ENCODE data around the gene CBFA2T3. TPM values are rescaled to one million over a fixed set of nuclear protein-coding genes. Genes with fewer than 3 reads are reported as not detected.

The CBFA2T3 gene
- total RNA-seq, 4 donors from 2014 or later = 0.84 to 12.6 (median 1.4) TPM

- TF ChIP-seq CTCF (IDR thresholded peaks at IDR 0.05) = no peak
- no peak for DNase-seq (ENCODE audit: low spot score)
These were observed 109.3 kb downstream of the CBFA2T3 start for GRCh38 chr16:88867581-88868246.

GRCh38 chr16:88866151-88866920 lies 110.7 kb downstream of the CBFA2T3 start, which contains the start of gene PABPN1L:
TSS of gene PABPN1L (minus strand) at chr16:88866660. CDS start at chr16:88866606, 54 bp downstream.
- TF ChIP-seq CTCF (IDR thresholded peaks at IDR 0.05) = no peak
- DNase-seq (ENCODE audit: low spot score) = no peak
- no peak for ATAC-seq (ENCODE audit: low FRiP score)

More at GRCh38 chr16:88867581-88868246, 109.3 kb downstream of the CBFA2T3 start:
- no peak for ATAC-seq (ENCODE audit: low FRiP score)

- no peak for ATAC-seq (ENCODE audit: low FRiP score)
- no peak for TF ChIP-seq CTCF (IDR thresholded peaks at IDR 0.05)
- DNase-seq (ENCODE audit: low spot score) = no peak
These were observed 111.3 kb downstream of the CBFA2T3 start for GRCh38 chr16:88865742-88866141.

GRCh38 chr16:88865310-88865709 lies 111.7 kb downstream of the CBFA2T3 start:
- DNase-seq (ENCODE audit: low spot score) = no peak
- no peak for TF ChIP-seq CTCF (IDR thresholded peaks at IDR 0.05)
- no peak for ATAC-seq (ENCODE audit: low FRiP score)

- DNase-seq (ENCODE audit: low spot score) (no peak), ATAC-seq (ENCODE audit: low FRiP score) (no peak)
- TF ChIP-seq CTCF (IDR thresholded peaks at IDR 0.05) = no peak
These were observed 112.5 kb downstream of the CBFA2T3 start for GRCh38 chr16:88864521-88864920.

GRCh38 chr16:88864099-88864498 lies 112.9 kb downstream of the CBFA2T3 start:
- no peak for ATAC-seq (ENCODE audit: low FRiP score)
- TF ChIP-seq CTCF (IDR thresholded peaks at IDR 0.05) = no peak

More at GRCh38 chr16:88864099-88864498, 112.9 kb downstream of the CBFA2T3 start:
- no peak for DNase-seq (ENCODE audit: low spot score)

Measured in omental fat pad (tissue), 4 donors.